Measurements from ENCODE around the gene QPRT.

- TF ChIP-seq CTCF (conservative IDR thresholded peaks at IDR 0.05 in 1 of 2, IDR thresholded peaks at IDR 0.05 in 1 of 2; ENCODE audit: extremely low read depth in 1 of 2, insufficient read depth in 1 of 2, low read depth in 1 of 2, low read length in 2 of 2) = no peak
- no peak for TF ChIP-seq EZH2 (IDR thresholded peaks at IDR 0.05; ENCODE audit: borderline replicate concordance, low read length)
These were observed 66.9 kb downstream of the QPRT start, which contains the start of gene C16orf54 for GRCh38 chr16:29745853-29746345.

Data from mammary epithelial cell (primary cell).